ENCODE data around the gene DDX27. TPM values are rescaled to one million over a fixed set of nuclear protein-coding genes. Genes with fewer than 3 reads are reported as not detected.

DDX27 gene
- total and polyA plus RNA-seq, 9 of the 15 experiments (the other 6 are each of a cell fraction or from before 2014, with no cell fraction given): 17.9 to 79.3 (median 57.0) TPM

- no peak for TF ChIP-seq CCAR2 (IDR thresholded peaks at IDR 0.05; ENCODE audit: low read depth, low read length)
- TF ChIP-seq ZNF57 (CRISPR knock-in tag; IDR thresholded peaks at IDR 0.05): no peak
- no peak for TF ChIP-seq ETV6 (IDR thresholded peaks at IDR 0.05; ENCODE audit: borderline replicate concordance in 1 of 2, low read depth in 2 of 2, low read length in 1 of 2)
- TF ChIP-seq ETV6 (CRISPR knock-in tag; IDR thresholded peaks at IDR 0.05; ENCODE audit: borderline replicate concordance): no peak
- TF ChIP-seq POLR2AphosphoS5 (IDR thresholded peaks at IDR 0.05; ENCODE audit: control insufficient read depth, insufficient read depth, low read depth, low read length): no peak
- no peak for TF ChIP-seq NFXL1 (CRISPR knock-in tag; IDR thresholded peaks at IDR 0.05)
- no peak for TF ChIP-seq ZNF124 (CRISPR knock-in tag; IDR thresholded peaks at IDR 0.05)
- no peak for TF ChIP-seq PYGO2 (tag; IDR thresholded peaks at IDR 0.05)
- no peak for TF ChIP-seq NR0B1 (IDR thresholded peaks at IDR 0.05; ENCODE audit: partially characterized antibody)
- TF ChIP-seq KDM5B (IDR thresholded peaks at IDR 0.05; ENCODE audit: insufficient replicate concordance, low read depth, low read length): no peak
- TF ChIP-seq OTX1 (CRISPR knock-in tag; IDR thresholded peaks at IDR 0.05): no peak
These were observed 12.3 kb downstream of the DDX27 start (continued) for GRCh38 chr20:49231471-49231870.

GRCh38 chr20:49233226-49233625 lies 14.0 kb downstream of the DDX27 start:
- ChIA-PET CTCF (ENCODE audit: low intra/inter-chr PET ratio) (no interaction called here), POLR2A (interaction anchor here (1.0 kb wide), 1 partner anchor 9 kb away, joined by 3 read pairs; no protein-coding TSS in a partner anchor)
- intact Hi-C loops (cut with micrococcal nuclease): no loop called here
- TF ChIP-seq MED1 (CRISPR knock-in tag; IDR thresholded peaks at IDR 0.05; ENCODE audit: borderline replicate concordance) (no peak), REST (IDR thresholded peaks at IDR 0.05; ENCODE audit: borderline replicate concordance) (no peak), REST (CRISPR knock-in tag; IDR thresholded peaks at IDR 0.05; ENCODE audit: low read depth) (no peak)

More at GRCh38 chr20:49233226-49233625, 14.0 kb downstream of the DDX27 start:
- no peak overlapping the region for H2AFZ ChIP-seq (ENCODE audit: low read depth, low read length)
- 93% methylated on average over 10 of the region's 10 CpGs for WGBS (ENCODE audit: insufficient coverage, low coverage, missing lambda C conversion rate)
- in situ Hi-C loops (cut with MboI): no loop called here
- no peaks in the 10 kb centered on the region for H3K9me1 ChIP-seq (ENCODE audit: control insufficient read depth, insufficient read depth, low read length)
- no peak for DNase-seq (ENCODE audit: extremely low read depth in 1 of 4, low spot score in 3 of 4)
- no peak overlapping the region for H3K4me3 ChIP-seq
- BruUV-seq (replicated peaks): no TSS peak
- no peak overlapping the region for H3K27ac ChIP-seq (ENCODE audit: extremely low read depth, low read depth, low read length)
- FAIRE-seq: no peak
- H3K9ac ChIP-seq (ENCODE audit: insufficient read depth in 1 of 2, low read depth in 2 of 2, low read length in 2 of 2): no peak overlapping the region
- H3K27me3 ChIP-seq (ENCODE audit: control insufficient read depth in 2 of 2, insufficient read depth in 2 of 2, low read length in 2 of 2): no peaks in the 10 kb centered on the region
- no peak for ATAC-seq
- H4K20me1 ChIP-seq (replicated peaks; ENCODE audit: control insufficient read depth, insufficient read depth, low read length): no peaks in the 10 kb centered on the region
- no peaks in the 10 kb centered on the region for H3K9me3 ChIP-seq (replicated peaks; ENCODE audit: control insufficient read depth, insufficient read depth, low read depth, low read length)
- H3K4me2 ChIP-seq (ENCODE audit: insufficient read depth, low read length): no peak overlapping the region
- peaks cover 83% of the 10 kb centered on the region; the same call in 2 of the 3 replicates for H3K36me3 ChIP-seq (ENCODE audit: control insufficient read depth, insufficient read depth, low read length)
- peaks cover 0 to 4% of the 10 kb centered on the region in 2 experiments; a peak in 1 of 5 replicates for H3K4me1 ChIP-seq (replicated peaks in 1 of 2; ENCODE audit: control insufficient read depth in 2 of 2, insufficient read depth in 2 of 2, low read length in 2 of 2)
- H3K79me2 ChIP-seq (ENCODE audit: control insufficient read depth, insufficient read depth, low read length): no peaks in the 10 kb centered on the region
